ENCODE results near the gene MSX2. TPM values are rescaled to one million over a fixed set of nuclear protein-coding genes. Genes with fewer than 3 reads are reported as not detected.

MSX2 gene
- total RNA-seq, 1 experiment from 2014 or later = 11.3 TPM

- Histone ChIP-seq H3K9ac (ENCODE audit: low read length) (no peak overlapping the region), H3K9me3 (ENCODE audit: control insufficient read depth in 1 of 2, insufficient read depth in 1 of 2, low read depth in 1 of 2, low read length in 2 of 2) (no peaks in the 10 kb centered on the region), H3K4me1 (ENCODE audit: control insufficient read depth in 1 of 2, insufficient read depth in 2 of 2, low read length in 2 of 2) (peaks cover 11 to 33% of the 10 kb centered on the region in 2 experiments; a peak in 3 of 4 replicates), H3K27me3 (ENCODE audit: insufficient read depth, low read length) (peaks cover 8% of the 10 kb centered on the region), H3K79me2 (ENCODE audit: insufficient read depth, low read length) (no peaks in the 10 kb centered on the region), H3K36me3 (ENCODE audit: control insufficient read depth in 1 of 2, insufficient read depth in 2 of 2, low read length in 2 of 2) (no peaks in the 10 kb centered on the region), H3K4me3 (replicated peaks in 1 of 2; ENCODE audit: low read depth in 1 of 2, low read length in 2 of 2) (no peak overlapping the region), H3K4me2 (ENCODE audit: low read length) (no peak overlapping the region), H3K27ac (ENCODE audit: low read depth, low read length) (no peak overlapping the region), H2AFZ (ENCODE audit: low read depth, low read length, poor library complexity, severe bottlenecking) (no peak overlapping the region), H4K20me1 (ENCODE audit: insufficient read depth) (no peaks in the 10 kb centered on the region), H3K9me2 (ENCODE audit: insufficient read depth) (no peaks in the 10 kb centered on the region)
- no TSS peak for BruUV-seq (replicated peaks)
- no peak for TF ChIP-seq EZH2phosphoT487 (IDR thresholded peaks at IDR 0.05; ENCODE audit: borderline replicate concordance)
- TF ChIP-seq POLR2A (IDR thresholded peaks at IDR 0.05; ENCODE audit: borderline replicate concordance, extremely low read depth, insufficient read depth, insufficient read length) = no peak
- TF ChIP-seq ZNF274 (IDR thresholded peaks at IDR 0.05; ENCODE audit: low read depth, low read length) = no peak
- no peak for TF ChIP-seq RAD21 (IDR thresholded peaks at IDR 0.05; ENCODE audit: low read depth)
- no peak for TF ChIP-seq MAX (IDR thresholded peaks at IDR 0.05)
- ATAC-seq = no peak
- ChIA-PET CTCF (no interaction called here), RAD21 (ENCODE audit: low non-redundant PET in 1 of 2, low total read pairs in 2 of 2, uncharacterized antibody in 2 of 2, unreplicated experiment in 2 of 2) (no interaction called here), POLR2A (interaction anchor here (0.7 kb wide), 1 partner anchor 422 kb away, joined by 4 read pairs; no protein-coding TSS in a partner anchor)
- intact Hi-C loops (cut with micrococcal nuclease) = no loop called here
- no peak for DNase-seq (ENCODE audit: low read depth, low spot score)
Measured at GRCh38 chr5:174692381-174692780, 32.0 kb upstream of the MSX2 start.

GRCh38 chr5:174692982-174693422 is 31.4 kb upstream of the MSX2 start:
- Histone ChIP-seq H4K20me1 (ENCODE audit: insufficient read depth) (no peaks in the 10 kb centered on the region), H3K9ac (ENCODE audit: low read length) (no peak overlapping the region), H3K4me3 (replicated peaks in 1 of 2; ENCODE audit: low read depth in 1 of 2, low read length in 2 of 2) (no peak overlapping the region), H3K79me2 (ENCODE audit: insufficient read depth, low read length) (no peaks in the 10 kb centered on the region), H2AFZ (ENCODE audit: low read depth, low read length, poor library complexity, severe bottlenecking) (no peak overlapping the region), H3K27ac (ENCODE audit: low read depth, low read length) (no peak overlapping the region), H3K4me1 (ENCODE audit: control insufficient read depth in 1 of 2, insufficient read depth in 2 of 2, low read length in 2 of 2) (peaks cover 11 to 33% of the 10 kb centered on the region in 2 experiments; a peak in 3 of 4 replicates), H3K9me3 (ENCODE audit: control insufficient read depth in 1 of 2, insufficient read depth in 1 of 2, low read depth in 1 of 2, low read length in 2 of 2) (no peaks in the 10 kb centered on the region), H3K27me3 (ENCODE audit: insufficient read depth, low read length) (peaks cover 7% of the 10 kb centered on the region), H3K9me2 (ENCODE audit: insufficient read depth) (no peaks in the 10 kb centered on the region), H3K36me3 (ENCODE audit: control insufficient read depth in 1 of 2, insufficient read depth in 2 of 2, low read length in 2 of 2) (no peaks in the 10 kb centered on the region), H3K4me2 (ENCODE audit: low read length) (no peak overlapping the region)
- ChIA-PET CTCF (no interaction called here), RAD21 (ENCODE audit: low non-redundant PET in 1 of 2, low total read pairs in 2 of 2, uncharacterized antibody in 2 of 2, unreplicated experiment in 2 of 2) (no interaction called here), POLR2A (no interaction called here)
- TF ChIP-seq YY1 (IDR thresholded peaks at IDR 0.05; ENCODE audit: extremely low read depth, insufficient replicate concordance, low read depth, low read length) (no peak), SIN3A (IDR thresholded peaks at IDR 0.05; ENCODE audit: low read depth) (no peak)
- TF ChIP-seq, protein P1, sequence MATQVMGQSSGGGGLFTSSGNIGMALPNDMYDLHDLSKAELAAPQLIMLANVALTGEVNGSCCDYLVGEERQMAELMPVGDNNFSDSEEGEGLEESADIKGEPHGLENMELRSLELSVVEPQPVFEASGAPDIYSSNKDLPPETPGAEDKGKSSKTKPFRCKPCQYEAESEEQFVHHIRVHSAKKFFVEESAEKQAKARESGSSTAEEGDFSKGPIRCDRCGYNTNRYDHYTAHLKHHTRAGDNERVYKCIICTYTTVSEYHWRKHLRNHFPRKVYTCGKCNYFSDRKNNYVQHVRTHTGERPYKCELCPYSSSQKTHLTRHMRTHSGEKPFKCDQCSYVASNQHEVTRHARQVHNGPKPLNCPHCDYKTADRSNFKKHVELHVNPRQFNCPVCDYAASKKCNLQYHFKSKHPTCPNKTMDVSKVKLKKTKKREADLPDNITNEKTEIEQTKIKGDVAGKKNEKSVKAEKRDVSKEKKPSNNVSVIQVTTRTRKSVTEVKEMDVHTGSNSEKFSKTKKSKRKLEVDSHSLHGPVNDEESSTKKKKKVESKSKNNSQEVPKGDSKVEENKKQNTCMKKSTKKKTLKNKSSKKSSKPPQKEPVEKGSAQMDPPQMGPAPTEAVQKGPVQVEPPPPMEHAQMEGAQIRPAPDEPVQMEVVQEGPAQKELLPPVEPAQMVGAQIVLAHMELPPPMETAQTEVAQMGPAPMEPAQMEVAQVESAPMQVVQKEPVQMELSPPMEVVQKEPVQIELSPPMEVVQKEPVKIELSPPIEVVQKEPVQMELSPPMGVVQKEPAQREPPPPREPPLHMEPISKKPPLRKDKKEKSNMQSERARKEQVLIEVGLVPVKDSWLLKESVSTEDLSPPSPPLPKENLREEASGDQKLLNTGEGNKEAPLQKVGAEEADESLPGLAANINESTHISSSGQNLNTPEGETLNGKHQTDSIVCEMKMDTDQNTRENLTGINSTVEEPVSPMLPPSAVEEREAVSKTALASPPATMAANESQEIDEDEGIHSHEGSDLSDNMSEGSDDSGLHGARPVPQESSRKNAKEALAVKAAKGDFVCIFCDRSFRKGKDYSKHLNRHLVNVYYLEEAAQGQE (IDR thresholded peaks at IDR 0.05; ENCODE audit: low read depth) = no peak
- ATAC-seq (no peak), DNase-seq (ENCODE audit: low read depth, low spot score) (no peak)
- no TSS peak for BruUV-seq (replicated peaks)
- intact Hi-C loops (cut with micrococcal nuclease) = no loop called here
